PC-9 (cell line): Measurements from ENCODE around the gene ELMO3. TPM values are rescaled to one million over a fixed set of nuclear protein-coding genes. Genes with fewer than 3 reads are reported as not detected.

ENCODE experiments used
- BruUV-seq: library from RNA; stranded (reverse); fragments of 400-500 nt; replicated peaks from 2 replicates; lab custom pipeline; 2021; lab: Mats Ljungman, UMichigan
- CTCF ChIA-PET: fragments of 300-600 bp; sonication (Branson Sonifier 250); formaldehyde crosslinking; loops from one replicate; lab custom pipeline; 2022; ENCODE audit warnings: antibody characterized with exemption; lab: Charles Lee
- POLR2A ChIA-PET: fragments of 300-600 bp; sonication (Branson Sonifier 250); formaldehyde crosslinking; loops from one replicate; lab custom pipeline; 2022; ENCODE audit warnings: antibody characterized with exemption; ENCODE audit not compliant: unreplicated experiment; lab: Charles Lee
- DNase-seq, 2 experiments: peaks; one replicate each; pipeline versions ENCODE4 v3.0.0 to v3.0.0-alpha.2; 2015 to 2022; ENCODE audit warnings: mixed read lengths in 1 of 2
- H2AFZ ChIP-seq: fragments of 200-600 bp; sonication (generic); 2 replicates; pipeline ENCODE4 v1.8.1; 2017; ENCODE audit warnings: antibody characterized with exemption
- H3F3A ChIP-seq: fragments of 200-600 bp; sonication (generic); 2 replicates; pipeline ENCODE4 v1.8.1; 2017; ENCODE audit warnings: antibody characterized with exemption, mild to moderate bottlenecking, low read depth; ENCODE audit not compliant: insufficient read depth
- H3K27ac ChIP-seq: fragments of 200-600 bp; sonication (generic); 2 replicates; pipeline ENCODE4 v1.6.1; 2016; ENCODE audit warnings: mixed run types
- H3K27me3 ChIP-seq: fragments of 200-600 bp; sonication (generic); 2 replicates; pipeline ENCODE4 v1.6.1; 2016; ENCODE audit warnings: low read depth, mixed run types; ENCODE audit not compliant: insufficient read depth
- H3K36me3 ChIP-seq: fragments of 200-600 bp; sonication (generic); 2 replicates; pipeline ENCODE4 v1.6.1; 2016; ENCODE audit warnings: low read depth, mixed run types
- H3K4me1 ChIP-seq: fragments of 200-600 bp; sonication (generic); replicated peaks from 2 replicates; pipeline ENCODE4 v1.6.1; 2016; ENCODE audit warnings: mixed run types; ENCODE audit not compliant: insufficient read depth
- H3K4me2 ChIP-seq: fragments of 200-600 bp; sonication (generic); 2 replicates; pipeline ENCODE4 v1.6.1; 2017; ENCODE audit warnings: mixed run types
- H3K4me3 ChIP-seq: fragments of 200-600 bp; sonication (generic); 2 replicates; pipeline ENCODE4 v1.6.1; 2016; ENCODE audit warnings: mixed run types
- H3K79me2 ChIP-seq: fragments of 200-600 bp; sonication (generic); 2 replicates; pipeline ENCODE4 v1.6.1; 2017; ENCODE audit warnings: low read depth, mixed run types
- H3K9me2 ChIP-seq: fragments of 200-600 bp; sonication (generic); 2 replicates; pipeline ENCODE4 v1.8.1; 2017; ENCODE audit warnings: mild to moderate bottlenecking; ENCODE audit not compliant: insufficient read depth
- H3K9me3 ChIP-seq: fragments of 200-600 bp; sonication (generic); 2 replicates; pipeline ENCODE4 v1.8.1; 2016; ENCODE audit warnings: low read depth; ENCODE audit not compliant: insufficient read depth
- H4K20me1 ChIP-seq: fragments of 200-600 bp; sonication (generic); 2 replicates; pipeline ENCODE4 v1.8.1; 2017; ENCODE audit not compliant: insufficient read depth
- CTCF ChIP-seq: fragments of 200-600 bp; sonication (generic); conservative IDR thresholded peaks from 2 replicates; pipeline ENCODE4 v1.6.1; 2017; ENCODE audit warnings: mixed run types, antibody characterized with exemption, mild to moderate bottlenecking, moderate library complexity
- EZH2 ChIP-seq: fragments of 200-600 bp; sonication (generic); IDR thresholded peaks from 2 replicates; pipeline ENCODE4 v1.8.0; 2017; ENCODE audit warnings: antibody characterized with exemption, low read depth
- intact Hi-C: fragments of 100-400 bp; cut with micrococcal nuclease; formaldehyde crosslinking; loops from one replicate; pipeline ENCODE4 v1.10.0; 2022; ENCODE audit not compliant: unreplicated experiment
- total RNA-seq: library from RNA; stranded (reverse); gene quantifications from 2 replicates; pipeline ENCODE4 v1.2.3, GENCODE V29; 2021

ELMO3 gene
- total RNA-seq, 1 experiment from 2014 or later: 32.4 TPM

GRCh38 chr16:67165121-67166078 lies 33.5 kb upstream of the ELMO3 start:
- H3K27ac ChIP-seq: no peak overlapping the region
- intact Hi-C loops: no loop called here
- H3K27me3 ChIP-seq: no peaks in the 10 kb centered on the region
- no TSS peak for BruUV-seq
- no peak overlapping the region for H3K4me3 ChIP-seq
- no peak overlapping the region for H2AFZ ChIP-seq
- TF ChIP-seq EZH2: no peak
- TF ChIP-seq CTCF: no peak
- ChIA-PET CTCF (interaction anchor here (0.6 kb wide), 1 partner anchor 240 kb away, joined by 5 read pairs; the partner anchor contains the start of gene RRAD), POLR2A (no interaction called here)
- H3K9me2 ChIP-seq: no peaks in the 10 kb centered on the region
- H4K20me1 ChIP-seq: no peaks in the 10 kb centered on the region
- H3K9me3 ChIP-seq: no peaks in the 10 kb centered on the region
- H3K4me1 ChIP-seq: peaks cover 11% of the 10 kb centered on the region
- peak in 1 of 2 experiments; percentile 21 for DNase-seq
- H3K4me2 ChIP-seq: no peak overlapping the region
- no peaks in the 10 kb centered on the region for H3K36me3 ChIP-seq
- H3K79me2 ChIP-seq: no peaks in the 10 kb centered on the region; the same call in 1 of the 2 replicates
- peaks cover 12% of the 10 kb centered on the region; the same call in 1 of the 2 replicates for H3F3A ChIP-seq

- CTCF ChIA-PET: interaction anchor here (0.6 kb wide), 1 partner anchor 241 kb away, joined by 5 read pairs; the partner anchor contains the start of gene RRAD
- Histone ChIP-seq H3F3A (peaks cover 17% of the 10 kb centered on the region), H3K27ac (no peak overlapping the region), H3K9me2 (no peaks in the 10 kb centered on the region), H3K27me3 (no peaks in the 10 kb centered on the region), H4K20me1 (no peaks in the 10 kb centered on the region), H2AFZ (no peak overlapping the region), H3K4me2 (no peak overlapping the region), H3K4me3 (no peak overlapping the region), H3K79me2 (peaks cover 2% of the 10 kb centered on the region; the same call in 1 of the 2 replicates), H3K36me3 (no peaks in the 10 kb centered on the region), H3K4me1 (peaks cover 16% of the 10 kb centered on the region), H3K9me3 (no peaks in the 10 kb centered on the region)
- POLR2A ChIA-PET: no interaction called here
- intact Hi-C loops: no loop called here
- no TSS peak for BruUV-seq
- TF ChIP-seq CTCF (no peak), EZH2 (no peak)
- no peak for DNase-seq
These were observed 32.8 kb upstream of the ELMO3 start for GRCh38 chr16:67166110-67166547.

GRCh38 chr16:67166598-67167168 lies 32.2 kb upstream of the ELMO3 start:
- no peak for TF ChIP-seq EZH2
- TF ChIP-seq CTCF: no peak
- H3K4me1 ChIP-seq: peaks cover 21% of the 10 kb centered on the region
- no peaks in the 10 kb centered on the region for H3K36me3 ChIP-seq
- no peaks in the 10 kb centered on the region for H3K9me2 ChIP-seq
- H3F3A ChIP-seq: peaks cover 23% of the 10 kb centered on the region
- H3K9me3 ChIP-seq: no peaks in the 10 kb centered on the region
- intact Hi-C loops: no loop called here
- no peak overlapping the region for H3K27ac ChIP-seq
- no peak overlapping the region for H3K4me2 ChIP-seq
- ChIA-PET CTCF (no interaction called here), POLR2A (no interaction called here)
- H4K20me1 ChIP-seq: no peaks in the 10 kb centered on the region
- no TSS peak for BruUV-seq
- H2AFZ ChIP-seq: no peak overlapping the region
- peaks cover 8% of the 10 kb centered on the region; the same call in 1 of the 2 replicates for H3K79me2 ChIP-seq
- no peaks in the 10 kb centered on the region for H3K27me3 ChIP-seq
- no peak overlapping the region for H3K4me3 ChIP-seq
- DNase-seq: no peak
